SK-N-MC (cell line): ENCODE results near the gene NUDT9.
"Not testable (repeated sequence)": the region's sequence is repeated elsewhere in the genome, so short reads cannot be mapped to it uniquely, and the experiment has no call there.

ENCODE experiments used
- DNase-seq: peaks from one replicate; pipeline ENCODE4 v3.0.0-alpha.2; 2011; ENCODE audit warnings: low read depth, low spot score
- H3K27ac ChIP-seq: fragments of 200-600 bp; sonication (generic); 2 replicates; pipeline ENCODE4 v1.5.1; 2016; ENCODE audit warnings: mixed run types
- H3K36me3 ChIP-seq: fragments of 200-600 bp; sonication (generic); 2 replicates; pipeline ENCODE4 v1.6.1; 2017; ENCODE audit warnings: antibody characterized with exemption, low read length, mixed read lengths; ENCODE audit not compliant: insufficient read depth
- H3K4me3 ChIP-seq: fragments of 200-600 bp; sonication (generic); 2 replicates; pipeline ENCODE4 v1.5.1; 2016
- H3K9ac ChIP-seq: fragments of 200-600 bp; sonication (generic); 2 replicates; pipeline ENCODE4 v1.8.0; 2017; ENCODE audit warnings: mixed run types, mixed read lengths; ENCODE audit not compliant: insufficient read length
- H3K9me3 ChIP-seq: fragments of 200-600 bp; sonication (generic); 2 replicates; pipeline ENCODE4 v1.6.1; 2017; ENCODE audit warnings: low read depth, mild to moderate bottlenecking, antibody characterized with exemption, low read length, moderate library complexity, mixed read lengths
- EZH2 ChIP-seq: fragments of 200-600 bp; sonication (generic); IDR thresholded peaks from one replicate; pipeline ENCODE4 v1.6.1; 2017; ENCODE audit warnings: antibody characterized with exemption
- FOXP2 ChIP-seq: optimal IDR thresholded peaks from 2 replicates; pipeline ENCODE3; 2011; ENCODE audit warnings: mild to moderate bottlenecking, moderate library complexity; ENCODE audit not compliant: insufficient read depth; ENCODE audit errors: extremely low read length, control extremely low read depth
- POLR2AphosphoS5 ChIP-seq: IDR thresholded peaks from 2 replicates; pipeline ENCODE4 v1.6.1; 2012; ENCODE audit warnings: mild to moderate bottlenecking, low read depth, low read length, borderline replicate concordance

The NUDT9 gene

GRCh38 chr4:87405211-87405820 lies 17.1 kb upstream of the NUDT9 start:
- H3K4me3 ChIP-seq, result no peak overlapping the region
- H3K36me3 ChIP-seq, result no peaks in the 10 kb centered on the region
- no peaks in the 10 kb centered on the region for H3K9me3 ChIP-seq
- no peak overlapping the region for H3K27ac ChIP-seq
- no peak overlapping the region for H3K9ac ChIP-seq
- no peak for DNase-seq
- no peak for TF ChIP-seq FOXP2

- Histone ChIP-seq H3K9me3 (no peaks in the 10 kb centered on the region), H3K4me3 (no peak overlapping the region), H3K27ac (no peak overlapping the region), H3K36me3 (no peaks in the 10 kb centered on the region), H3K9ac (no peak overlapping the region)
- DNase-seq, result no peak
- TF ChIP-seq POLR2AphosphoS5, result no peak
- TF ChIP-seq FOXP2, result no peak
- no peak for TF ChIP-seq EZH2
These were observed 15.9 kb upstream of the NUDT9 start for GRCh38 chr4:87406462-87406861.

- not testable (repeated sequence) for H3K9me3 ChIP-seq, H3K27ac ChIP-seq, H3K9ac ChIP-seq, H3K4me3 ChIP-seq, H3K36me3 ChIP-seq, DNase-seq
These were observed 15.5 kb upstream of the NUDT9 start for GRCh38 chr4:87406902-87407301.

- DNase-seq, result no peak
- H3K27ac ChIP-seq, result no peak overlapping the region
- H3K4me3 ChIP-seq, result no peak overlapping the region
- no peaks in the 10 kb centered on the region for H3K36me3 ChIP-seq
- TF ChIP-seq EZH2, result no peak
- TF ChIP-seq POLR2AphosphoS5, result no peak
- no peak for TF ChIP-seq FOXP2
- H3K9me3 ChIP-seq, result no peaks in the 10 kb centered on the region
- no peak overlapping the region for H3K9ac ChIP-seq
These were observed 12.9 kb upstream of the NUDT9 start for GRCh38 chr4:87409420-87409939.

GRCh38 chr4:87410157-87410556 lies 12.2 kb upstream of the NUDT9 start:
- no peak overlapping the region for H3K9ac ChIP-seq
- DNase-seq, result no peak
- no peaks in the 10 kb centered on the region for H3K9me3 ChIP-seq
- H3K36me3 ChIP-seq, result no peaks in the 10 kb centered on the region
- H3K4me3 ChIP-seq, result no peak overlapping the region
- no peak overlapping the region for H3K27ac ChIP-seq
- TF ChIP-seq POLR2AphosphoS5, result no peak
- TF ChIP-seq FOXP2, result no peak
- TF ChIP-seq EZH2, result no peak

- Histone ChIP-seq H3K27ac (no peak overlapping the region), H3K36me3 (no peaks in the 10 kb centered on the region), H3K4me3 (no peak overlapping the region), H3K9me3 (no peaks in the 10 kb centered on the region), H3K9ac (no peak overlapping the region)
- TF ChIP-seq FOXP2, result no peak
- no peak for TF ChIP-seq POLR2AphosphoS5
- no peak for TF ChIP-seq EZH2
- DNase-seq, result no peak
These were observed 11.7 kb upstream of the NUDT9 start for GRCh38 chr4:87410679-87411078.

GRCh38 chr4:87414816-87415215 lies 7.6 kb upstream of the NUDT9 start:
- Histone ChIP-seq H3K27ac (no peak overlapping the region), H3K36me3 (no peaks in the 10 kb centered on the region), H3K4me3 (no peak overlapping the region), H3K9me3 (no peaks in the 10 kb centered on the region), H3K9ac (no peak overlapping the region)
- TF ChIP-seq EZH2, result no peak
- TF ChIP-seq FOXP2, result no peak
- no peak for TF ChIP-seq POLR2AphosphoS5
- DNase-seq, result no peak

- no peak for TF ChIP-seq EZH2
- no peak for TF ChIP-seq POLR2AphosphoS5
- TF ChIP-seq FOXP2, result no peak
- DNase-seq, result no peak
- no peaks in the 10 kb centered on the region for H3K36me3 ChIP-seq
- H3K9ac ChIP-seq, result no peak overlapping the region
- H3K9me3 ChIP-seq, result no peaks in the 10 kb centered on the region
- H3K27ac ChIP-seq, result no peak overlapping the region
- H3K4me3 ChIP-seq, result no peak overlapping the region
These were observed 5.4 kb upstream of the NUDT9 start for GRCh38 chr4:87416965-87417364.

GRCh38 chr4:87418410-87418809 lies 4.0 kb upstream of the NUDT9 start:
- H3K9me3 ChIP-seq, H3K27ac ChIP-seq, H3K9ac ChIP-seq, H3K4me3 ChIP-seq, DNase-seq, H3K36me3 ChIP-seq: not testable (repeated sequence)
